ENCODE results near the gene ELAVL2. TPM values are rescaled to one million over a fixed set of nuclear protein-coding genes. Genes with fewer than 3 reads are reported as not detected.

Gene ELAVL2
- total RNA-seq, 8 experiments from 2014 or later: 0.15 to 368 (median 179) TPM

DNA sequence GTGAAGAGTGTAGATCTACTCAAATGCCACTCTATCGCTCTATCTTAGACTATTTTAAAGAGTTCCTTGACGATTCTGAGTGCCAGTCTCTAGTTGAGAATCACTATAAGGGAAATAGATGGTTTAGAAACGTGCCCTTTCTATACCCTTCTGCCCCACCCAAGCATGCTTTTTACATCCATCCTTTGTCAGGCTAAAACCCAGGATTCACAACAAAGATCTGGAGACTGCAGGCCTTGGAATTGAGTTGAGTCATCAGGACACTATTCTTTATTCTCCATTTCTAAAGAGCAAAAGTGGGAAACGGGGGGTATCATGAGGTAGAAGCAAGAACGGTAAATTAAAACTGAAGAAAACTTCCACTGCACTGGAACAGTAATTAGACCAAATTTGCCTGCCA lies 48.7 kb downstream of the ELAVL2 start:
- ATAC-seq (replicated peaks in 6 of 8): no peak
- in situ Hi-C loops (cut with MboI; ENCODE audit: low pct_unique_long_range_greater_than_20kb in 2 of 9, low sequenced_read_pairs in 9 of 9, unreplicated experiment in 9 of 9): no loop called here
- H3K4me1 ChIP-seq (replicated peaks in 1 of 2): peaks cover 37 to 59% of the 10 kb centered on the region in 2 donors
- no peak overlapping the region for H3K4me3 ChIP-seq
- WGBS, 10 experiments: 4 to 63% (median 43%) methylated on average over 3 to 5 of the region's 5 CpGs; no CpG with 5 or more reads in 3 of the 10 experiments
- H3K27ac ChIP-seq: no peak overlapping the region

DNA sequence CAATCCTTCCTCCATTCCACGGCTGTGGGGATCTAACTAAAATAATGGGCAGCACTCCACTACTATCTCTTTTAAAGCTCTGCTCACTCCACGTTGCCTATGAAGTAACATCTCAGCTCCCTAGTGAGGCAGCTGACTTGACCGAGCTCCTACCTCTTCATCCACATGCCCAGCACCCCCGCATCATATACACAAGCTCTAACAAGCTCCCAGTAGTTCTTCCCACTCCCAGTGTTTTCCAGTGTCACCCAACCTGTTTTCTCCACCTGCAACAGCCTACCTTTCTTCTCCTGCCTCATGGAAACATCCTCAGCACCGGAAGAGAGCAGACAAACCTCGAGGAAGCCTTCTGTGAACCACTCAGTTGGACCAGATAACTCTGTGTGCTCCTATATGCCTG lies 50.5 kb downstream of the ELAVL2 start:
- WGBS, 10 experiments: 0 to 96% (median 84%) methylated on average over 1 to 6 of the region's 6 CpGs
- H3K4me3 ChIP-seq: no peak overlapping the region
- H3K4me1 ChIP-seq (replicated peaks in 1 of 2): peaks cover 28 to 65% of the 10 kb centered on the region in 2 donors
- no peak for ATAC-seq (replicated peaks in 6 of 8)
- in situ Hi-C loops (cut with MboI; ENCODE audit: low pct_unique_long_range_greater_than_20kb in 2 of 9, low sequenced_read_pairs in 9 of 9, unreplicated experiment in 9 of 9): no loop called here
- no peak overlapping the region for H3K27ac ChIP-seq

GRCh38 chr9:23774266-23774665 lies 51.8 kb downstream of the ELAVL2 start:
- in situ Hi-C loops (cut with MboI; ENCODE audit: low pct_unique_long_range_greater_than_20kb in 2 of 9, low sequenced_read_pairs in 9 of 9, unreplicated experiment in 9 of 9): no loop called here
- Histone ChIP-seq H3K4me3 (no peak overlapping the region), H3K4me1 (replicated peaks in 1 of 2) (peaks cover 26 to 57% of the 10 kb centered on the region in 2 donors), H3K27ac (no peak overlapping the region)
- WGBS, 10 experiments: 0 to 100% (median 55%) methylated on average over 1 to 2 of the region's 2 CpGs; no CpG with 5 or more reads in 1 of the 10 experiments
- ATAC-seq (replicated peaks in 6 of 8): no peak

DNA sequence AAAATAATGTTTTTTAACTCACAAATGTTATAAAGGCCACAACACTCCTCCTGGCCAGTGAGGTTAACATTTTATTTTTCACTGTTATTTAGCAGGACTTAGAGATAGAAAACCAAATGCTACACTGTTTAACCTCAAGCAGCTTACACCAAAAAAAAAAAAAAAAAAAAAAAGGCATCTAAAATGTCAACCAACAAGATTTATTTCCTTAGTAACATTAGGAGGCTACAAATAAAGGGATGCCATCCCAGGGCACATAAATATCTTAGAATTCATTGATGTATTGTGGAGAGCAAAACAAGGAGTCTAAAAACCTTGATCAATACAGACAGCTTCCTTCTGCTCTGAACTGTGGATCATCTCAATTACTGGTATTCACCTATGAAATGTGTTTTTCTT lies 53.7 kb downstream of the ELAVL2 start:
- Histone ChIP-seq H3K27ac (no peak overlapping the region), H3K4me1 (replicated peaks in 1 of 2) (peaks cover 7 to 42% of the 10 kb centered on the region in 2 donors), H3K4me3 (no peak overlapping the region)
- peak in 2 of 8 experiments; percentile 24 to 41 for ATAC-seq (replicated peaks in 6 of 8)
- in situ Hi-C loops (cut with MboI; ENCODE audit: low pct_unique_long_range_greater_than_20kb in 2 of 9, low sequenced_read_pairs in 9 of 9, unreplicated experiment in 9 of 9): no loop called here

DNA sequence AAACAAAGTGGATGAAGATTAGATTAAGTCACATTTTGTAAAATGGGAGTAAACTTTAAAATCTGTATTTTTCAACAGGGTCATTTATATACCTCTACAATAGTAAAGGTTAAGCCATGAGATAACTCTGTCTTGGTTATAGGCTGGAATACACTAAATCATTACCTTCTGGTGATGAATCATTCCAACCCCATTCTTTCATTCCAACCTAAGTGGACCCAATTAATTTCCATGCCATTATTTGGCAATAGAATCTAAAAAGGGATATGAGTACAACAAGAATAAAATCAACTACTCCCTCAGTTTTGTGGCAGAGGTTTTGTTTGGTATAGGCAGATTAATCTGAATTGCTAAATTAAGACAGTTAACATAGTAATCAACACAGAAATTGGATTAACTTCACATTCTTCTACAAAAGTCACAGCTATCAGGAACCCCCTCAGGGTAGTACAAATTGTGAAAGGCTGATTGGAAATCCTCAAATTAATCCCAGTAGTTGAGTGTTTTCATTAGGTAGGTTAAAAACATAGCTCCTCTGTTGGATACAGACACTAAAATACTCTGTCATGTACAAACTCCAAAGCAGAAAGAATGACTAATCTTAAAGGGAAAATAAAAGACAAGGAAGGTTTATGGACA lies 54.2 kb downstream of the ELAVL2 start:
- ATAC-seq (replicated peaks in 6 of 8): peak in 1 of 8 experiments; percentile 11
- Histone ChIP-seq H3K27ac (no peak overlapping the region), H3K4me1 (replicated peaks in 1 of 2) (peaks cover 6 to 39% of the 10 kb centered on the region in 2 donors), H3K4me3 (no peak overlapping the region)
- in situ Hi-C loops (cut with MboI; ENCODE audit: low pct_unique_long_range_greater_than_20kb in 2 of 9, low sequenced_read_pairs in 9 of 9, unreplicated experiment in 9 of 9): no loop called here

GRCh38 chr9:23769307-23769935 lies 56.6 kb downstream of the ELAVL2 start:
- peak in 1 of 8 experiments; percentile 34 for ATAC-seq (replicated peaks in 6 of 8)
- in situ Hi-C loops (cut with MboI; ENCODE audit: low pct_unique_long_range_greater_than_20kb in 2 of 9, low sequenced_read_pairs in 9 of 9, unreplicated experiment in 9 of 9): no loop called here
- H3K27ac ChIP-seq: no peak overlapping the region
- peaks cover 12 to 43% of the 10 kb centered on the region in 2 donors for H3K4me1 ChIP-seq (replicated peaks in 1 of 2)
- no peak overlapping the region for H3K4me3 ChIP-seq
- 0 to 90% (median 40%) methylated on average over 1 to 7 of the region's 7 CpGs; no CpG with 5 or more reads in 1 of the 10 experiments for WGBS, 10 experiments

- Histone ChIP-seq H3K4me1 (replicated peaks in 1 of 2) (peaks cover 14 to 46% of the 10 kb centered on the region in 2 donors), H3K4me3 (no peak overlapping the region), H3K27ac (no peak overlapping the region)
- no peak for ATAC-seq (replicated peaks in 6 of 8)
- WGBS, 10 experiments: 0 to 94% (median 86%) methylated on average over 1 to 2 of the region's 2 CpGs; no CpG with 5 or more reads in 1 of the 10 experiments
- in situ Hi-C loops (cut with MboI; ENCODE audit: low pct_unique_long_range_greater_than_20kb in 2 of 9, low sequenced_read_pairs in 9 of 9, unreplicated experiment in 9 of 9): no loop called here
Observed at GRCh38 chr9:23768861-23769260, 57.2 kb downstream of the ELAVL2 start.

GRCh38 chr9:23766613-23767012 lies 59.4 kb downstream of the ELAVL2 start:
- peak in 4 of 8 experiments; percentile 26 to 67 (median 46) for ATAC-seq (replicated peaks in 6 of 8)
- in situ Hi-C loops (cut with MboI; ENCODE audit: low pct_unique_long_range_greater_than_20kb in 2 of 9, low sequenced_read_pairs in 9 of 9, unreplicated experiment in 9 of 9): no loop called here
- Histone ChIP-seq H3K27ac (no peak overlapping the region), H3K4me3 (no peak overlapping the region), H3K4me1 (replicated peaks in 1 of 2) (peaks cover 11 to 49% of the 10 kb centered on the region in 2 donors)
- 34 to 100% (median 70%) methylated on average over 1 to 2 of the region's 2 CpGs; no CpG with 5 or more reads in 2 of the 10 experiments for WGBS, 10 experiments

DNA sequence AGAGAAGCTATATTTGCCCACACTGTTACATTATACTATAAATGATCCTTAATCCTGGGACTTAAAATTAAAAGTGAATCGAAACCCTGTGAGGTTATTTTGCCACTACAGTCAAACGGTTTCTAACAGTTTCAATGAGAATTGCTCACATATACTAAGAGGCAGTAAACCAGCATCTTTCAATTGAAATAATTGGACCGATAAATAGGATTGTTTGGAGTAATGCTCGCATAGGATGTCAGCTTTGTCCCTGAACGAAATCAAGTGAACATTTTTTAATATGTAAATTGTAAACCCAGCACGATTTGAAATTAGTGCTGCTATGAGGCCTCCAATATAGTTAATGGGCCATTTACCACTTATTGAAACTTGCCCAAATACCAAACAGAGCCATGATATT lies 60.5 kb downstream of the ELAVL2 start:
- Histone ChIP-seq H3K4me3 (no peak overlapping the region), H3K4me1 (replicated peaks in 1 of 2) (peaks cover 11 to 49% of the 10 kb centered on the region in 2 donors), H3K27ac (no peak overlapping the region)
- ATAC-seq (replicated peaks in 6 of 8): no peak
- 4 to 93% (median 81%) methylated on average over 2 to 6 of the region's 6 CpGs for WGBS, 10 experiments
- in situ Hi-C loops (cut with MboI; ENCODE audit: low pct_unique_long_range_greater_than_20kb in 2 of 9, low sequenced_read_pairs in 9 of 9, unreplicated experiment in 9 of 9): no loop called here

- in situ Hi-C loops (cut with MboI; ENCODE audit: low pct_unique_long_range_greater_than_20kb in 2 of 9, low sequenced_read_pairs in 9 of 9, unreplicated experiment in 9 of 9): no loop called here
- WGBS, 10 experiments: 26 to 100% (median 75%) methylated on average over 1 to 3 of the region's 3 CpGs; no CpG with 5 or more reads in 2 of the 10 experiments
- no peak for ATAC-seq (replicated peaks in 6 of 8)
- no peak overlapping the region for H3K4me3 ChIP-seq
- no peak overlapping the region for H3K27ac ChIP-seq
- peaks cover 8 to 47% of the 10 kb centered on the region in 2 donors for H3K4me1 ChIP-seq (replicated peaks in 1 of 2)
Observed at GRCh38 chr9:23764219-23764618, 61.8 kb downstream of the ELAVL2 start.

DNA sequence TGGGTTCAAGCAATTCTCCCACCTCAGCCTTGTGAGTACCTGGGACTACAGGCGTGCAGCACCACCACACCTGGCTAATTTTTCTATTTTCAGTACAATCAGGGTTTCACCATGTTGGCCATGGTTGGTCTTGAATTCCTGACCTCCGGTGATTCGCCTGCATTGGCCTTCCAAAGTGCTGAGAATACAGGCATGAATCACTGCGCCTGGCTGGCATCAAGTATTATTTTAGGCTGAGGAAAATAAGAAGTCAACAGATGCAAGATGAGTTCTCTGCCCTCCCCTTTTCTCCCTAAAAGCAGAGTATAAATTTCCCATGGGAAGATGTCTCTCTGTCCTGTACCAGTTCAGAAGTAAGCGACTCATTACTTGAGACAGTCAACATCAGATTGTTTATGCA lies 71.5 kb downstream of the ELAVL2 start:
- no peak overlapping the region for H3K4me3 ChIP-seq
- H3K27ac ChIP-seq: no peak overlapping the region
- in situ Hi-C loops (cut with MboI; ENCODE audit: low pct_unique_long_range_greater_than_20kb in 2 of 9, low sequenced_read_pairs in 9 of 9, unreplicated experiment in 9 of 9): no loop called here
- WGBS, 10 experiments: 0 to 100% (median 63%) methylated on average over 1 to 5 of the region's 5 CpGs; no CpG with 5 or more reads in 3 of the 10 experiments
- H3K4me1 ChIP-seq (replicated peaks in 1 of 2): peaks cover 3 to 17% of the 10 kb centered on the region in 2 donors
- ATAC-seq (replicated peaks in 6 of 8): no peak

DNA sequence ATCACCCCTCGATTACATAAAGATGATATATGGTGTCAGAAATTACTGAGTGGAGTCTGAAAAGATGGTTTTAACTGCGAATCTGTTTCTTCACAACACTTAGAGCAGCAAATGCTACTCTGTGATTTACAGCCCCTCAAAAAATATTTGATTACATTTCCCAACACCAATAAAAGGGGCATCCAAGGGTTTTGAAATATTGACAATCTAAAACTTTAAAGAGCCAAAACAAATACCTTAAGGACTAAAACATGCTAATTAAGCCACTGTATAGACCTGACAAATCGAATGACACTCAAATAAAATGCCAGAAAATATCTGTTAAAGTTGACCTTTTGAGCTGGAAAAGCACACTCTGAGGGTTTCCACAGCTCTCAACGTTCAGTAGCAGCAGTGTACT lies 73.2 kb downstream of the ELAVL2 start:
- WGBS, 10 experiments: 0 to 100% (median 83%) methylated on average over 1 to 4 of the region's 4 CpGs; no CpG with 5 or more reads in 1 of the 10 experiments
- H3K4me1 ChIP-seq (replicated peaks in 1 of 2): peaks cover 3 to 17% of the 10 kb centered on the region in 2 donors
- no peak overlapping the region for H3K27ac ChIP-seq
- no peak overlapping the region for H3K4me3 ChIP-seq
- ATAC-seq (replicated peaks in 6 of 8): no peak
- in situ Hi-C loops (cut with MboI; ENCODE audit: low pct_unique_long_range_greater_than_20kb in 2 of 9, low sequenced_read_pairs in 9 of 9, unreplicated experiment in 9 of 9): no loop called here

- in situ Hi-C loops (cut with MboI; ENCODE audit: low pct_unique_long_range_greater_than_20kb in 2 of 9, low sequenced_read_pairs in 9 of 9, unreplicated experiment in 9 of 9): no loop called here
- 44 to 100% (median 70%) methylated on average over 1 to 4 of the region's 4 CpGs; no CpG with 5 or more reads in 1 of the 10 experiments for WGBS, 10 experiments
Observed at GRCh38 chr9:23751633-23752032, 74.4 kb downstream of the ELAVL2 start.

More at GRCh38 chr9:23751633-23752032, 74.4 kb downstream of the ELAVL2 start:
- ATAC-seq (replicated peaks in 6 of 8): no peak
- Histone ChIP-seq H3K4me1 (replicated peaks in 1 of 2) (peaks cover 0 to 11% of the 10 kb centered on the region in 2 donors), H3K4me3 (no peak overlapping the region), H3K27ac (no peak overlapping the region)

Data from motor neuron (in vitro differentiated cells).